ENCODE data around the gene CCSER2. TPM values are rescaled to one million over a fixed set of nuclear protein-coding genes. Genes with fewer than 3 reads are reported as not detected.

The CCSER2 gene
- total RNA-seq, 1 experiment from 2014 or later, result 56.6 TPM

DNA sequence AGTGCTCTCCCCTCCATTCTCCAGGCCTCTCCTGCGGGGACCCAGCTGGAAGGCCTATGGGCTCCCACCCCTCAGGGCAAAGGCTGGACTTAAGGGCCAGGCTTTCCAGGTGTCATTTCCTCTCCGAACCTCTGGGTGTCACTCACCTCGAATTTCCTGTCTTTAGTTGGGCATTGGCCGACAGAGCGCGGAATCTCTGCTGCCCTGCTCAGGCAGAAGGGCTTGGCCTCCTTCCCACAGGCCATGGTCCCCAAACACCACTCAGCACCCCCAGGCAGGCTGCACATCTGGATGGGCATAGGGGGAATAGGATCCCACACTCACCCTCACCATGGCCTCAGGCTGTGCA lies 212.9 kb downstream of the CCSER2 start:
- Histone ChIP-seq H3K4me1 (replicated peaks; ENCODE audit: insufficient read depth) (peaks cover 12% of the 10 kb centered on the region), H4K20me1 (ENCODE audit: insufficient read depth) (no peaks in the 10 kb centered on the region), H3K79me2 (ENCODE audit: low read depth) (no peaks in the 10 kb centered on the region), H2AFZ (no peak overlapping the region), H3K9me2 (ENCODE audit: insufficient read depth) (no peaks in the 10 kb centered on the region), H3K27ac (no peak overlapping the region), H3K27me3 (ENCODE audit: insufficient read depth, low read depth) (no peaks in the 10 kb centered on the region), H3K36me3 (ENCODE audit: low read depth) (no peaks in the 10 kb centered on the region), H3K4me3 (no peak overlapping the region), H3K9me3 (ENCODE audit: insufficient read depth, low read depth) (no peaks in the 10 kb centered on the region), H3F3A (ENCODE audit: insufficient read depth, low read depth) (no peaks in the 10 kb centered on the region), H3K4me2 (no peak overlapping the region)
- intact Hi-C loops (cut with micrococcal nuclease; ENCODE audit: unreplicated experiment), result no loop called here
- ChIA-PET POLR2A (ENCODE audit: unreplicated experiment) (no interaction called here), CTCF (no interaction called here)
- TF ChIP-seq, protein P1, sequence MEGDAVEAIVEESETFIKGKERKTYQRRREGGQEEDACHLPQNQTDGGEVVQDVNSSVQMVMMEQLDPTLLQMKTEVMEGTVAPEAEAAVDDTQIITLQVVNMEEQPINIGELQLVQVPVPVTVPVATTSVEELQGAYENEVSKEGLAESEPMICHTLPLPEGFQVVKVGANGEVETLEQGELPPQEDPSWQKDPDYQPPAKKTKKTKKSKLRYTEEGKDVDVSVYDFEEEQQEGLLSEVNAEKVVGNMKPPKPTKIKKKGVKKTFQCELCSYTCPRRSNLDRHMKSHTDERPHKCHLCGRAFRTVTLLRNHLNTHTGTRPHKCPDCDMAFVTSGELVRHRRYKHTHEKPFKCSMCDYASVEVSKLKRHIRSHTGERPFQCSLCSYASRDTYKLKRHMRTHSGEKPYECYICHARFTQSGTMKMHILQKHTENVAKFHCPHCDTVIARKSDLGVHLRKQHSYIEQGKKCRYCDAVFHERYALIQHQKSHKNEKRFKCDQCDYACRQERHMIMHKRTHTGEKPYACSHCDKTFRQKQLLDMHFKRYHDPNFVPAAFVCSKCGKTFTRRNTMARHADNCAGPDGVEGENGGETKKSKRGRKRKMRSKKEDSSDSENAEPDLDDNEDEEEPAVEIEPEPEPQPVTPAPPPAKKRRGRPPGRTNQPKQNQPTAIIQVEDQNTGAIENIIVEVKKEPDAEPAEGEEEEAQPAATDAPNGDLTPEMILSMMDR (conservative IDR thresholded peaks at IDR 0.05), result 0 out of 2 replicates have a peak, but pooled peaks have one; percentile 17
- no peak for TF ChIP-seq EZH2 (IDR thresholded peaks at IDR 0.05; ENCODE audit: low read depth)
- DNase-seq, result no peak
- BruUV-seq (replicated peaks), result no TSS peak

DNA sequence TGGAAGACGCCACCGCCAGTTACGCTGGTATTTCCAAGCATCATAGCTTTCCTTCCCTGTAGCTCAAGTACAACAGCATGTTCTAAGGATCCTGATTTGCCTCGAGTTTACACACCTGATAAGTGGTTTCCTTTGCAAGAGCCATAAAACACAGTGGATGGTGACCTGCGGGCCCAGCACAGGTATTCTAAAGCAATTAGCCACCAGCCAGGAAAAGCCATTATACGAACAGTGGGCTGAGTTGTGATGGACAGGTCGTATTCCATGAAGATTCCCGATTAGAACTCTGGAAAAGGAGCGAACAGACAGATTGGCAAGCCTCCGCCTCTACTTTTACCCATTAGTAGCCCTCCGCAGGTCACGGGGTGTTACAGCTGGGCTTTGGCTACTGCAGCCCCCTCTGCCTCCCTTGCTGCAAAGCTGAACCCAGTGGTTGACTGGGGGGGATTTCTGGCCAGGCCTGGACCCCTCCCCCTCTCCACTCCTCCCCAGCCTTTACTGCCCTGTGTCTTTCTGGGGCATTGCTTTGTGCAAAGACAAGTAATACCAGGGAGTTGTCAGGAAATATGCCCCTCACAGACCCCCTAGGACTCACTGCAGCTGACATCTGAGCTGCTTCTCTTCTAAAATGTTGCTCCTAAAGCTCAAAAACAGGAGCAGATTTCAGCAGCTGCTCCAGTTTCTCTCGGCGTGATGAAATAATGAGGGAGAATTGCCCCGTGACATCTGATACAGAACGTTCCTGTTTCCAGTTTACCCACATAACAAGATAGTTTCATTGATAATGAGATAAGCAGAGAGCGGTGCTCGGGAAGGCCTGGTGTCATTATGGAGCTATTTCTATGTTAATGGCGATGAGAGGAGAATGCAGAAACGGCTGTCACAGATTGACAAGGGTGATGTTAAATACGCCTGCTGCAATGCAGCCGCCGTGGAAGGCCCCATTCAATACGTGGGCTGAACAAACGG lies 214.4 kb downstream of the CCSER2 start:
- no peak overlapping the region for H3K27ac ChIP-seq
- ChIA-PET CTCF (interaction anchor here (0.9 kb wide), 1 partner anchor 118 kb away, joined by 4 read pairs; no protein-coding TSS in a partner anchor), POLR2A (ENCODE audit: unreplicated experiment) (no interaction called here)
- H3K36me3 ChIP-seq (ENCODE audit: low read depth), result no peaks in the 10 kb centered on the region
- H3K79me2 ChIP-seq (ENCODE audit: low read depth), result no peaks in the 10 kb centered on the region
- TF ChIP-seq EZH2 (IDR thresholded peaks at IDR 0.05; ENCODE audit: low read depth), result no peak
- TF ChIP-seq, protein P1 (conservative IDR thresholded peaks at IDR 0.05), result no peak
- H3K4me2 ChIP-seq, result no peak overlapping the region
- H4K20me1 ChIP-seq (ENCODE audit: insufficient read depth), result no peaks in the 10 kb centered on the region
- no peak overlapping the region for H3K4me3 ChIP-seq
- DNase-seq, result no peak
- H3K9me2 ChIP-seq (ENCODE audit: insufficient read depth), result no peaks in the 10 kb centered on the region
- no TSS peak for BruUV-seq (replicated peaks)
- H2AFZ ChIP-seq, result no peak overlapping the region
- no peaks in the 10 kb centered on the region for H3K27me3 ChIP-seq (ENCODE audit: insufficient read depth, low read depth)
- intact Hi-C loops (cut with micrococcal nuclease; ENCODE audit: unreplicated experiment), result no loop called here
- no peaks in the 10 kb centered on the region for H3F3A ChIP-seq (ENCODE audit: insufficient read depth, low read depth)
- H3K4me1 ChIP-seq (replicated peaks; ENCODE audit: insufficient read depth), result peaks cover 12% of the 10 kb centered on the region
- no peaks in the 10 kb centered on the region for H3K9me3 ChIP-seq (ENCODE audit: insufficient read depth, low read depth)

DNA sequence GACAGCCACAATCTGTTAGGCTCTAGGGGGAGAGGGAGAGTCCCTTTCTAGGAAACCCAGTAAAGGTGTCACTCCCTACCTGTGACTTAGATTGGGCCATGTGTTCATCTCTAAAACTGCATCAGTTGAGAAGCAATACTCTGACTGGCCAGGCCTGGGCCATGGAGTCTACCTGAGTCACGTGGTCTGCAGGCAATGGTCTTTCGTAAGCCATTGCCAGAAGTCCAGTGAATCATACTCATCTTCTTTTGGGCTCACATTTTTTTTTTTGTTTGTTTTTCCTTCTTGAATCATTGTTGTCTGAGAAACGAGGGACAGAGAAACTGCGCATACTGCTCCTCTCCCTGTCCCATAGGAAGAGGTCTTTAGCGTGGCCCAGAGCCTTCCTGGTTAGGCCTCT lies 215.6 kb downstream of the CCSER2 start:
- no peak overlapping the region for H3K27ac ChIP-seq
- H3K27me3 ChIP-seq (ENCODE audit: insufficient read depth, low read depth), result 0 out of 2 replicates have a peak, but pooled peaks cover 1% of the 10 kb centered on the region
- DNase-seq, result peak in 1 of 2 experiments; percentile 57
- POLR2A ChIA-PET (ENCODE audit: unreplicated experiment), result no interaction called here
- TF ChIP-seq EZH2 (IDR thresholded peaks at IDR 0.05; ENCODE audit: low read depth), result no peak
- TF ChIP-seq, protein P1 (conservative IDR thresholded peaks at IDR 0.05), result no peak
- H3F3A ChIP-seq (ENCODE audit: insufficient read depth, low read depth), result no peaks in the 10 kb centered on the region
- peaks cover 12% of the 10 kb centered on the region for H3K4me1 ChIP-seq (replicated peaks; ENCODE audit: insufficient read depth)
- intact Hi-C loops (cut with micrococcal nuclease; ENCODE audit: unreplicated experiment), result no loop called here
- H2AFZ ChIP-seq, result no peak overlapping the region
- no TSS peak for BruUV-seq (replicated peaks)
- no peak overlapping the region for H3K4me3 ChIP-seq
- no peaks in the 10 kb centered on the region for H4K20me1 ChIP-seq (ENCODE audit: insufficient read depth)
- H3K4me2 ChIP-seq, result no peak overlapping the region
- H3K9me3 ChIP-seq (ENCODE audit: insufficient read depth, low read depth), result no peaks in the 10 kb centered on the region
- H3K79me2 ChIP-seq (ENCODE audit: low read depth), result no peaks in the 10 kb centered on the region
- H3K9me2 ChIP-seq (ENCODE audit: insufficient read depth), result no peaks in the 10 kb centered on the region
- H3K36me3 ChIP-seq (ENCODE audit: low read depth), result no peaks in the 10 kb centered on the region
- CTCF ChIA-PET, result no interaction called here
